ENCODE measurements around the gene ZDHHC6.

DNA sequence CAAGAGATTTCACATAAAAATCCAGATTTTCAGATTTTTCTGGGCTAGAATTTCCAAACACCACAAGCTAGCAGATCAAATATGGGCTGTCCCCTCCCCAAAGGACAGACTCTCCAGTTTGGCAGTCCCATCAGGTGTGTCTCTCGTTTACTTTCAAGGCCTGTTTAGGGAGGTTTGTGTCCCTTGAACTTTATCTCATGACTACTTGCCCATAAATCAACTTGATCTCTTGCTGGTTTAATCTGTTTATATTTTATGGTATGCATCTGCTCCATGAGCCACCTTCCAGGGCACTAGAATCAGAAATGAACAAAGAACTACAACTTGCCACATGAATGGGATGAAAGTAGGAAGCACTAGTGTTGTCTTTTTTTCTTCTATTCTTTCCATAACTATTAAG, 5.2 kb downstream of the ZDHHC6 start:
- TF ChIP-seq, protein P1, sequence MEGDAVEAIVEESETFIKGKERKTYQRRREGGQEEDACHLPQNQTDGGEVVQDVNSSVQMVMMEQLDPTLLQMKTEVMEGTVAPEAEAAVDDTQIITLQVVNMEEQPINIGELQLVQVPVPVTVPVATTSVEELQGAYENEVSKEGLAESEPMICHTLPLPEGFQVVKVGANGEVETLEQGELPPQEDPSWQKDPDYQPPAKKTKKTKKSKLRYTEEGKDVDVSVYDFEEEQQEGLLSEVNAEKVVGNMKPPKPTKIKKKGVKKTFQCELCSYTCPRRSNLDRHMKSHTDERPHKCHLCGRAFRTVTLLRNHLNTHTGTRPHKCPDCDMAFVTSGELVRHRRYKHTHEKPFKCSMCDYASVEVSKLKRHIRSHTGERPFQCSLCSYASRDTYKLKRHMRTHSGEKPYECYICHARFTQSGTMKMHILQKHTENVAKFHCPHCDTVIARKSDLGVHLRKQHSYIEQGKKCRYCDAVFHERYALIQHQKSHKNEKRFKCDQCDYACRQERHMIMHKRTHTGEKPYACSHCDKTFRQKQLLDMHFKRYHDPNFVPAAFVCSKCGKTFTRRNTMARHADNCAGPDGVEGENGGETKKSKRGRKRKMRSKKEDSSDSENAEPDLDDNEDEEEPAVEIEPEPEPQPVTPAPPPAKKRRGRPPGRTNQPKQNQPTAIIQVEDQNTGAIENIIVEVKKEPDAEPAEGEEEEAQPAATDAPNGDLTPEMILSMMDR (IDR thresholded peaks at IDR 0.05), result no peak
- TF ChIP-seq EP300 (IDR thresholded peaks at IDR 0.05) (no peak), POLR2AphosphoS5 (IDR thresholded peaks at IDR 0.05) (no peak)
